GM19238 (cell line): Measurements from ENCODE around the gene AADACL3.
"Not testable (repeated sequence)": the region's sequence is repeated elsewhere in the genome, so short reads cannot be mapped to it uniquely, and the experiment has no call there.

Experiments
- DNase-seq: peaks from one replicate; pipeline ENCODE4 v3.0.0; 2011; ENCODE audit warnings: low spot score; ENCODE audit not compliant: insufficient read length

Gene AADACL3

DNA sequence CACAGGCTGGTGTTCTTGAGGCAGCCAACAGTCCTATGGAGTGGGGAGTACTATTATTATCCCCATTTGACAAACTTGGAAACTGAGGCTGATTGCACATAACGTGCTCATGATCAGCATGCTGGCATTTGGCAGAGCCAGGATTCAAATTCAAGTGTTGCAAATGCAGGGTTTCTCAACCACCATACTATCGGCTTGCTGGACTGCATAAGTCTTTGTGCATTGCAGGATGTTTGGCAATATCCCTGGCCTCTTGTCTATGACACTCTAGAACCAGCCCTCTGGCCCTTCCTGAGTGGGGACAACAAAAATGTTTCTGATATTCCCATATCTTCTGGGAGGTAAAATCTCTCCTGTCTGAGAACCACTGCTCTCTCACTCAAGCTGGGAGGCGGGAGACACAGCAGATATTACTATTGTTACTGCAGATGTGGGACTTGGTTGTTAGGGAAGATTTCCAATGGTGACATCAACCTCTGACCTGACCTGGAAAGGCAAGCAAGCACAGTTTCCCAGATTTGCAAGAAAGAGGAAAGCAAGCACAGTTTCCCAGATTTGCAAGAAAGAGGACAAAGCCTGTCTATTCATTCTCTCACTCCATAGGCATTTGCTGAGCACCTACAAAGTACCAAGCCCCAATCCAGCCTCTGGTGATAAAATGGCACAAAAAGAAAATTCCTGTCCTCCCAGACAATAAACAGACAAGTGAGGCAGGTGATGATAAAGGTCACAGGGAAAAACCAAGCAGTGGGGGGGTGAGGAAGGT, 1.0 kb upstream of the AADACL3 start:
- no peak for DNase-seq

DNA sequence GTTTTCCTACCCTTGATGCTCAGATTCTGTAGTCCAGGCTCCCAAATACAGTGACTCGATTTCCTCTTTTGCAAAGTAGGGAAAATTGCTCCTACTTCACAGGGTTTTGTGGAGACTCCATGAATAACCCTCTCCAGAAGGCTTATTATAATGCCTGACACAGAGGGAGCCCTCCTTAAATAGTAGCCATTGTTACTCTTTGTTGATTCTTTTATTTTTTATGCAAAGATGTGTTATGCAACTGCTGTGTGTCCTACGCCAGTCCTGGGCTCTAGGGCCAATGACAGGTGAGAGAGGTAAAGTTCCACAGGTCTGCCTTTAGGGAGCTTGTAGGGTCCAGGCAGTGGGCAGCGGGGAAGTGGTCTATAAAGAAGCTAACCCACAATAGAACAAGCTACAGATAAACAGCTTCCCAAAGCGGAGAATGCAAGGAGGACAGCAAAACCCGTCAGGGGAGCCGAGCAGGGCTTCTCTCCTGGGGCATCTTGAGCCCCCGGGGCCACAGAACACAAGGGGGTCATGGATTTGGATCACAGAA, 1.5 kb downstream of the AADACL3 start:
- no peak for DNase-seq

GRCh38 chr1:12722626-12723025, 6.7 kb downstream of the AADACL3 start:
- no peak for DNase-seq

GRCh38 chr1:12728391-12728790, 12.5 kb downstream of the AADACL3 start:
- DNase-seq, result no peak

- no peak for DNase-seq
Observed at GRCh38 chr1:12730156-12730555, 14.2 kb downstream of the AADACL3 start.

DNA sequence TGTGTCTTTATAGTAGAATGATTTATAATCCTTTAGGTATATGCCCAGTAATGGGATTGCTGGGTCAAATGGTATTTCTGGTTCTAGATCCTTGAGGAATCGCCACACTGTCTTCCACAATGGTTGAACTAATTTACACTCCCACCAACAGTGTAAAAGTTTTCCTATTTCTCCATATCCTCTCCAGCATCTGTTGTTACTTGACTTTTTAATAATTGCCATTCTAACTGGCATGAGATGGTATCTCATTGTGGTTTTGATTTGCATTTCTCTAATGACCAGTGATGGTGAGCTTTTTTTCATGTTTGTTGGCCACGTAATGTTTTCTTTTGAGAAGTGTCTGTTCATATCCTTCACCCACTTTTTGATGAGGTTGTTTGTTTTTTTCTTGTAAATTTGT, 15.2 kb downstream of the AADACL3 start:
- not testable (repeated sequence) for DNase-seq

DNA sequence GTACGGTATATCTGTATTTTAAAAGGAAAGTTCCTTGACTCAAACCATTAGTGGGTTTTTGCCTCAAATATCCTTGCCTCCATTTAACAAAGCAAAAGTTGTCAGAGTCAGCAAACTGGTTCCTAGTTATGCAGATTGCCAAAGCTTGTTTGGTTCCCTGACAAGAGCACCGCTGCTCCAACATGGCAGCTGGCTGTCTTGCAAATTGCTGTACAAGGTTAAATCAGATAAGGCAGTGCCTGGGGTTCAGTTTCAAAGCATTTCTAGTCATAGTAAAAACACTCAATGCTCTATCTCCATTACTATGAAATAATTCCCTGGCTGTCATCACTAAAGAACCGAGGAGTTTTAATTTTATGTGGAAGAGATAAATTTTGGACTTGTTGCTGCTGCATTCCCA, 18.7 kb downstream of the AADACL3 start:
- no peak for DNase-seq

DNA sequence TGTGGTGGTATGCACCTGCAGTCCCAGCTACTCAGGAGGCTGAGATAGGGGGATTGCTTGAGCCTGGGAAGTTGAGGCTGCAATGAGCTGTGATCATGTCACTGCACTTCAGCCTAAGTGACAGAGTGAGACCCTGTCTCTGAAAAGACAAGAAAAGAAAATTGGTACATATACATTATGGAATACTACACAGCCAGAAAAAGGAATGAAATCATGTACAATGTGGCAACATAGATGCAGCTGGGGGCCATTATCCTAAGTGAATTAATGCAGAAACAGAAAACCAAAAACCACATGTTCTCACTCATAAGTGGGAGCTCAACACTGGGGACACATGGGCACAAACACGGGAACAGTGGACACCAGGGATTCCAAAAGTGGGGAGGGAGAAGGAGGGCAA, 23.0 kb downstream of the AADACL3 start:
- no peak for DNase-seq

DNA sequence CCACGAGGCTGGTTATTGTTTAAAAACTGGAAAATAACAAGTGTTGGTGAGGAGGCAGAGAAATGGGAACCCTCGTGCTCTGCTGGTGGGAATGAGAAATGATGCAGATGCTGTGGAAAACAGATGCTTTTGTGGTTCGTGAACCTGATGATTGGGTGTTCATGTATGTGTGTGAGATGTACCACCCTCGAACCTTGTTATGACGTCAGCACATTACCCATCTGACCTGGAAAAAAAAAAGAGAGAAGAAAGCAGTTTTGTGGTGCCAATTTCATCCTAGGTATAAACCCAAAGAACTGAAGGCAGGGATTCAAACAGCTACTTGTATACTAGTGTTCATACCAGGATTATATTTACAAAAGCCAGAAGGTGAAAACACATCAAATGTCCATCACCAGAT, 23.7 kb downstream of the AADACL3 start:
- DNase-seq, result no peak

GRCh38 chr1:12741946-12742345, 26.0 kb downstream of the AADACL3 start:
- DNase-seq, result no peak

GRCh38 chr1:12745126-12745991, 29.4 kb downstream of the AADACL3 start:
- DNase-seq, result no peak

DNA sequence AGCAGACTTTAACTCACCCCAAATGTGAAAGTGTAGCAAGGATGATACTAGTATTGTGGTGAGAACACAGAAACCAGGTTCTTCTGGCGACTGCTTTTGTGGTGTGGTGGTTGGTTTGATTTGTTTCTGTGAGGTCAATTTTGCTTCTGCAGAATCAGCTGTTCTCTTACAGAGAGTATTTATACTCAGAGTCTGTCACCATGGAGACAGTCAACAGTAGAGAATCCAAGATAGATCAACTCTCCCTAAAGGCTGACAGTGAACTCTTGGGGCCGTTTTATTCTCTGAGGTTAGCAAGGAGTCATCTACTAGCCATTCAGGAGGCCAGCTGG, 30.0 kb downstream of the AADACL3 start, which contains the start of gene CFAP107:
Gene CFAP107 (plus strand): TSS at position 209 of the 332 bp plus-strand sequence. CDS start 231 bp downstream, outside the sequence.
- DNase-seq, result no peak

- DNase-seq, result no peak
Observed at GRCh38 chr1:12748778-12749355, 33.0 kb downstream of the AADACL3 start.

- DNase-seq, result no peak
Observed at GRCh38 chr1:12754738-12755137, 38.8 kb downstream of the AADACL3 start.

GRCh38 chr1:12756273-12756672, 40.4 kb downstream of the AADACL3 start:
- DNase-seq, result no peak

DNA sequence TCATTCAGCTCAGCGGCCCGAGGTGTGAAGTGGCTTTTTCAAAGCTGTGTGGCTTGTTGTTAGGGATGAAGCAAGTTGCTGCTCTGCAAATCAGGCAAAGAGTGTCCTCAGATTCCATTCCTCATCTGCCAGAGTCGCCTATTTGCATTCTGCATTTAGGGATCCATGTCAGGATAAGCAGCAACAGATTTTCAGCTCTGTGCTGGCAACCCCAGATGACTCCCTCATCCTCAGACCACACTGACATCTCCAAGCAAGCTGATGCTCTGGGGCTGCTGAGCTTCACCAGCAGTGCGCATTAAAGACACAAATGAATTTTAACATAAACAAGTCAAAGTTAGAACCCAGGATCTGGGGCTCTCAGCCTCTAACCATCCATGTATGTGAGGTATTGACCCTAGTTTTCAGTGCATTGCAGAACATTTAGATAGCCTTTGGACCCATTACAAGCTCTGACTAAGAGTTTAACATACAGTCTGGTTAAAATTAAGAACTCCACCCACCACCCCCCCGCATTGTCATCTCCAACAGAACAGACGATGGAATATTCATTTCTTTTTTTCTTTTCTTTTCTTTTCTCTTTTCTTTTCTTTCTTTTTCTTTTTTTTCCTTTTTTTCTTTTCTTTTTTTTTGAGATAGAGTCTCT, 41.0 kb downstream of the AADACL3 start:
- no peak for DNase-seq

GRCh38 chr1:12757836-12758235, 41.9 kb downstream of the AADACL3 start:
- no peak for DNase-seq

DNA sequence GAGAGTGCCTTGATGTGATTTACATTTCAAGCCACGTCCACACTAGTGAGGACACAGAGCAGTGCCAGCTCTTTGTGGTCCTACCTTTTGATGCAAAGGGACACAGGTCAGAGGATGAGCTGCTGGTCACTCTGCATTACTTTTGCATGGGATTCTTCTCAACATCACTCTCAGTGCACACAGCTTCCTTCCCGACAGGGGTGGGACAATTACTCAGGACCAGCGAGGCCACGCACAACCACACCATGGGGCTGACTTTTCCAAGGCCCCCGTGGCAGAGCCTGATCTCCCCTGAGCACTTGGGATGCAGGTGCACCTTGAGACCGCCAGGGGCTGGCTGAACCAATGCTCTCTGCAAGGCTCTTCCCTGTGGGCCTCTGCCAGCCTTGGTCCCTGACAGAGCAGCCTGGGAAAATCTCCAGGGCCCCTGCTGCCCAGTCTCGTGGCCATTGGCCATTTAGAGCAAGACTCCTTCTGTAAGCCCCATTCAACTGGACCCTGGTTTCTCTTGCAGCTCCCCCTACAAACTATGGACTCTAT, 44.4 kb downstream of the AADACL3 start:
- DNase-seq, result no peak

DNA sequence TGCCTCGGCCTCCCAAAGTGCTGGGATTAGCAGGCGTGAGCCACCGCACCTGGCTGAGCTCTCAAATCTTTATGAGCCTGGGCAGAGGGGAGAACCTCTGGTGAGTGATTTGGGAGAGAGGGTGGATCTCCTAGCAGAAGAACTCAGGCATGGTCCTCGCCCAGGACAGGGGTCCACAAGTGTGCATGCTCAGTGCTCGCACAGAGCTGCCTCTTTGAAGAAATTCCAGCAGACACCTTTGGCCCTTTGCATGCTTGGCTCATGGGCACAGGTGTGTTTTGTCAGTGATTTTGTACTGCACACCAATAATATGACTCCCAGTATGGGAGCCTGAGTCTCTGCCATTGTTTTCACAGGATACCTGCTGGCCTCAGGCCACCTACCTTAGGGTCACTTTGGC, 45.9 kb downstream of the AADACL3 start:
- no peak for DNase-seq

GRCh38 chr1:12762766-12763165, 46.9 kb downstream of the AADACL3 start:
- DNase-seq, result no peak

DNA sequence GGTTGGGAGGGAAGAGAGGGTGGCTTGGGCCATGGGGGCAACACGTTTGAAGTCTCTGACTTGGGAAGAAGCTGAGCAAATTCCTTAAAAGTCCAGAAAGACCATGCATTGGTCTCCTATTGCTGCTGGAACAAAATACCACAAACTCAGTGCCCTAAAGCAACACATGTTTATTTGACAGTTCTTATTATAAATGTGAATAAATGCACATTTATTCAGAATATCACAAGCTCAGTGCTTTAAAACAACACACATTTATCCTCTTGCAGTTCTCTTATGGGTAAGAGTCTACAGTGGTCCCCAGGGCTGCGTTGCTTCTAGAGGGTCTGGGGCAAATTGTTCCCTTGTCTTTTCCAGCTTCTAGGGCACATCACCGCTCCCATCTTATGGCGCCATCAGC, 47.6 kb downstream of the AADACL3 start:
- DNase-seq, result no peak
